ENCODE measurements around the gene PTPRE. TPM values are rescaled to one million over a fixed set of nuclear protein-coding genes. Genes with fewer than 3 reads are reported as not detected.

PTPRE gene
- total RNA-seq, 1 experiment from 2014 or later: 0.70 TPM

GRCh38 chr10:127903789-127904188, 3.1 kb upstream of the PTPRE start:
- H3K23me2 ChIP-seq (ENCODE audit: insufficient read length, low read depth, low read length, poor library complexity, severe bottlenecking): no peaks in the 10 kb centered on the region
- no peak overlapping the region for H2BK20ac ChIP-seq (ENCODE audit: low read depth, low read length, poor library complexity, severe bottlenecking)
- Mint-ChIP-seq H3K4me1 (peaks cover 3 to 4% of the 10 kb centered on the region in 2 experiments; a peak in 2 of 4 replicates), H3K27ac (no peak overlapping the region), H3K9me3 (no peaks in the 10 kb centered on the region; a peak in 1 of 5 replicates), H3K4me3 (no peak overlapping the region), H3K36me3 (ENCODE audit: insufficient read depth in 1 of 3, low read depth in 3 of 3) (no peaks in the 10 kb centered on the region), H3K27me3 (ENCODE audit: low read depth) (peaks cover 33% of the 10 kb centered on the region)
- no peak overlapping the region for H3K14ac ChIP-seq (ENCODE audit: insufficient read depth, low read length)
- H2AFZ ChIP-seq (ENCODE audit: low read length): no peak overlapping the region
- no peaks in the 10 kb centered on the region for H3K79me2 ChIP-seq (ENCODE audit: insufficient read depth, low read length)
- no peak overlapping the region for H3T11ph ChIP-seq (ENCODE audit: low read length)
- no peak overlapping the region for H3K9ac ChIP-seq (ENCODE audit: extremely low read depth, insufficient read length, low read length)
- DNase-seq: peak; percentile 6
- H3K18ac ChIP-seq (ENCODE audit: insufficient read length, low read depth, low read length): no peak overlapping the region
- H4K5ac ChIP-seq (ENCODE audit: insufficient read length, low read depth, low read length): no peak overlapping the region
- H2BK120ac ChIP-seq (ENCODE audit: low read depth, low read length, poor library complexity, severe bottlenecking): no peak overlapping the region
- no peak overlapping the region for H2AK5ac ChIP-seq (ENCODE audit: insufficient read length, low read length)
- no peak overlapping the region for H2BK5ac ChIP-seq (ENCODE audit: insufficient read length, low read length)
- no peak overlapping the region for H3K23ac ChIP-seq (ENCODE audit: insufficient read length, low read depth, low read length)
- H4K20me1 ChIP-seq (ENCODE audit: control insufficient read depth, insufficient read depth, insufficient read length): no peaks in the 10 kb centered on the region
- TF ChIP-seq CTCF (conservative IDR thresholded peaks at IDR 0.05): no peak
- H3K56ac ChIP-seq (ENCODE audit: insufficient read length, low read depth, low read length): no peak overlapping the region
- H2BK12ac ChIP-seq (ENCODE audit: insufficient read length, low read depth, low read length): no peak overlapping the region
- no peaks in the 10 kb centered on the region; the same call in 1 of the 2 replicates for H3K27me3 ChIP-seq (ENCODE audit: insufficient read depth, low read length)
- H3K4ac ChIP-seq (ENCODE audit: low read depth, low read length): no peak overlapping the region
- H4K91ac ChIP-seq (ENCODE audit: insufficient read length, low read depth, low read length): no peak overlapping the region
- H3K4me1 ChIP-seq (ENCODE audit: insufficient read depth, low read length): no peaks in the 10 kb centered on the region
- H3K9me3 ChIP-seq (ENCODE audit: control insufficient read depth, low read depth, low read length): no peaks in the 10 kb centered on the region
- no CpG with 5 or more reads among the region's 5 CpGs for WGBS (ENCODE audit: extremely low coverage, insufficient read length, low lambda C conversion rate)
- no peak overlapping the region for H3K4me2 ChIP-seq (ENCODE audit: insufficient read depth, insufficient read length, low read length)
- no peaks in the 10 kb centered on the region for H3K79me1 ChIP-seq (ENCODE audit: insufficient read depth, low read depth, low read length, poor library complexity, severe bottlenecking)
- H2BK15ac ChIP-seq (ENCODE audit: low read depth, low read length): no peak overlapping the region
- no peak overlapping the region for H3K27ac ChIP-seq (ENCODE audit: insufficient read length, low read depth, low read length)
- H4K8ac ChIP-seq (replicated peaks; ENCODE audit: insufficient read length, low read depth, low read length): no peak overlapping the region

Data from H9 (cell line).